HG03378 (cell line): ENCODE data around the gene ADM2.
"Not testable (repeated sequence)": the region's sequence is repeated elsewhere in the genome, so short reads cannot be mapped to it uniquely, and the experiment has no call there.

Experiments used
- ATAC-seq: cut with Tn5 transposase; IDR thresholded peaks from one replicate; pipeline ENCODE4 v1.9.1; 2021; ENCODE audit warnings: mild to moderate bottlenecking, moderate library complexity; ENCODE audit not compliant: unreplicated experiment

ADM2 gene, protein sequence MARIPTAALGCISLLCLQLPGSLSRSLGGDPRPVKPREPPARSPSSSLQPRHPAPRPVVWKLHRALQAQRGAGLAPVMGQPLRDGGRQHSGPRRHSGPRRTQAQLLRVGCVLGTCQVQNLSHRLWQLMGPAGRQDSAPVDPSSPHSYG

DNA sequence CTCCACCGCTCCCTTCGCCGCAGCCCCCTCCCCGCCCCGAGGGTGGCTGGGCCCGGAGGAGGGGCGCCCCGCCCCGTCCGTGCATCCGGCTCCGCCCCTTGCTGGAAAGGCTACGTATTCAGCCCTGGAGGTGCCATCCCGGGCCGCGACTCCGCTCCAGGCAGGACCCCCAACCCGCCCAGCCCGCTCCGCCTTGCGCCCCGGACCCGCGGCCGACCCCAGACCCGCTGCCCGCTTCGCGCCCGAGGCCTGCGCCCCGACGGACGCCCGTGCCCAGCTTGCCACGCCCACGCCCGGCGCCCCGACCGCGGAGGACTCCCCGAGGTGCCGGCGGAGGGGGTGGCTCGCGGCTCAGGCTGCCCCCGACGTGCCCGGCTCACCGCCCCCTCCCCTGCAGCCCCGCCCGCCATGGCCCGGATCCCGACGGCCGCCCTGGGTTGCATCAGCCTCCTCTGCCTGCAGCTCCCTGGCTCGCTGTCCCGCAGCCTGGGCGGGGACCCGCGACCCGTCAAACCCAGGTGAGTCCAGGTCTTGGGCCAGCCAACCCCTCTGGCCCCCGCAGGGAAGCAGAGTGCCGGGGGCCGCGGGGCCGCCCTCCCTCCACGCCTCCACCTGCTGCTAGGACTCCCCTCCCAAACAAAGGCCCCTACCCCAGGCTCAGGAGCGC is at the start of gene ADM2:
ADM2 (plus strand) TSS at position 104 of the 667 bp plus-strand sequence; CDS start at position 409, 305 bp downstream.
- no peak for ATAC-seq

DNA sequence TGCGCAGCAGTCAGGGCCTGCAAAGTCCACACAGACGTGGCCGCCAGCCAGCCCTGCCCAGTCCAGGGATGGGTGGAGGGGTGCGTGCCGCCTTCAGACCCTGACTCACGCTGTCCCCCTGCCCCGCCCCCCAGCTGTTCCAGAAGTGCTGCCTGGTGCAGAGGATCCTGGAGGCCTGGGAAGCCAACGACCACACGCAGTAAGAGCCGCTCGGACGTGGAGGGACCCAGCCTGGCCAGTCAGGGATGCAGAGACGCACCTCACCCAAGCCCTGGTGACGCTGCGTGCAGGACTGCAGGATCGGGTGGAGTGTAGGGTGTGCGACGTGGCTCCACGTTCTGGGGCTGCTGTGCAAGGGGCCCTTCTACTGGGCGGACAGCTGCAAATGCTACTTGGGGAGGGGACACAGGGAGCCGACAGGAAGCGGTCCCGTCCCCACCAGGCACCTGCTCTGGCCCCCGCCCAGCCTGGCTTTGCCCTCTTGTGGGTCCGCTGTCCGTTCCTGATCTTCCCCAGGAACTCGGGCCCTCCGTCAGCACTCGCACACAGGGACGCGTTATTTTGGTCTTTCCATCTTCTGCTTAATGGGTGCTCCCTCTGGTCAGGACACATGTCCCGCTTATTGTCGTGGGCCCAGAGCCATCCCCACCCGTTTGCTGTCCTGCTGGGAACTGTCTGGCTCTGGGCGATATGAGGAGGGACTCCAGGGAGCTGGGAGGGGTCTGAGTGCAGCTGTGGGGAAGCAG is 49.0 kb upstream of the ADM2 start:
- ATAC-seq = no peak

DNA sequence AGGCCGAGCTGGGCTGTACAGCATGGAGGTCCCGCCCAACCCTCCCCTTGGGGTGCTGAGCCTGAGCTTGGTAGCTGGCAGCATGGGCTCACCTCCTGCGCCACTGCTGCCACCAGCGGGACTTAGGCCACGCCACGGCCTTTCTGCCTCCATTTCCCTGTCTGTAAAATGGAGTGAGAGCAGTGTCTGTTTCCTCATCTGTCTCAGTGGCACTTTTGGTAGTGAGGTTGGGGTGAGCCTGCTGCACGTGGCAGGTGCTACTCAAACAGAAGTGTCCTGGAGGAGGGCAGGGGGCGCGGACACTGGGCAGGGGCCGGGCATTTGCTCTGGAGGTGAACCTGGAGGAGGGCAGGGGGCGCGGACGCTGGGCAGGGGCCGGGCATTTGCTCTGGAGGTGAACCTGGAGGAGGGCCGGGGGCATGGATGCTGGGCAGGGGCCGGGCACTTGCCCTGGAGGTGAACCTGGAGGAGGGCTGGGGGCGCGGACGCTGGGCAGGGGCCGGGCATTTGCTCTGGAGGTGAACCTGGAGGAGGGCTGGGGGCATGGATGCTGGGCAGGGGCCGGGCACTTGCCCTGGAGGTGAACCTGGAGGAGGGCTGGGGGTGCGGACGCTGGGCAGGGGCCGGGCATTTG is 48.3 kb upstream of the ADM2 start:
- not testable (repeated sequence) for ATAC-seq

DNA sequence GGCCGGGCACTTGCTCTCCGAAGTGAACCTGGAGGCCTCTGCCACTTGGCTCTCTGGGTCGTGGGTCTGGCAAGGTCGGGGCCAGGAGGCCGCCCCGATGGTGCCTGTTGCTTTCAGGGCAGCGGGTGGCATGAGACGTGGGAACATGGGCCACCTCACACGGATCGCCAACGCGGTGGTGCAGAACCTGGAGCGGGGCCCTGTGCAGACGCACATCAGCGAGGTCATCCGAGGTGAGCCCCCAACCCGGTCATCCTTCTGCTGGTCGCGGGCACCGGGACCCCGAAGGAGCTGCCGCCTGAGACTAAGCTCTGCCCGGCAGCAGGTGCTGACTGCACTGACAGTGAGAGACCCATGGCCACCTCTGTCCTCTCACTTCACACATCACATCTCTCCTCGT is 46.5 kb upstream of the ADM2 start:
- ATAC-seq = no peak

DNA sequence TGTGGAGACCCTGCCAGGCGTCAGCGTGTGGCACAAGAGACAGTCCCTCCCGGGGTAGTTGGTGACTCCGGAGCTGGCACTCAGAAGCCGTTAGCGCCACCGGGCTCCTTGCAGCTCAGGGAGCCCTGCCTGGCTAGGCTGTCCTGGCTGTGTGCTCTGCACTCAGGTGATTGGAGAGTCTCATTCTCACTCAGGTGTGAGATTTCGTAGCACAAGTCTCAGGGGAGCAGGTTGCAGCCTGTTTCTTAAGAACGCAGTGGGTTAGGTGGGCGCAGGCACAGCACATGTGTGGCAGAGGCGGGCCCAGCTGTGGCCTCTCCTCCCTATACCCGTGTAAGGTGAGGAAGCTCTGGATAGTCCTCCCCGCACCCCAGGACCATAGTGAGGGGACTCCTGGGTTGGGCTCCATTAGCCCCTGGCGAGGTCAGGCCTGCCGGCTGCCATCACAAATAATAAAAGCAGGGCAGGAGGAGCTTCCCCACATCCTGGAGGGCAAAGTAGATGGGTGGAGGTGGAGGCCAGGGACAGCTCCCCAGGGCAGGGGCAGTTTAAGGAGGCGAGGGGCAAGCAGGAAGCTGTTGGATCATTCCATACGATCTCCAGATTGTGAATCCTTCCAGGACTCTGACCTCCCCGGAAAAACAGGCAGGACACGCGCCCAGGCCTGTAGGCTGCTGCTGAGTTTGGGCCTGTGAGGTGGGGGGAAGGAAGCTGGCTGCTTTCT is 45.9 kb upstream of the ADM2 start:
- ATAC-seq = no peak

DNA sequence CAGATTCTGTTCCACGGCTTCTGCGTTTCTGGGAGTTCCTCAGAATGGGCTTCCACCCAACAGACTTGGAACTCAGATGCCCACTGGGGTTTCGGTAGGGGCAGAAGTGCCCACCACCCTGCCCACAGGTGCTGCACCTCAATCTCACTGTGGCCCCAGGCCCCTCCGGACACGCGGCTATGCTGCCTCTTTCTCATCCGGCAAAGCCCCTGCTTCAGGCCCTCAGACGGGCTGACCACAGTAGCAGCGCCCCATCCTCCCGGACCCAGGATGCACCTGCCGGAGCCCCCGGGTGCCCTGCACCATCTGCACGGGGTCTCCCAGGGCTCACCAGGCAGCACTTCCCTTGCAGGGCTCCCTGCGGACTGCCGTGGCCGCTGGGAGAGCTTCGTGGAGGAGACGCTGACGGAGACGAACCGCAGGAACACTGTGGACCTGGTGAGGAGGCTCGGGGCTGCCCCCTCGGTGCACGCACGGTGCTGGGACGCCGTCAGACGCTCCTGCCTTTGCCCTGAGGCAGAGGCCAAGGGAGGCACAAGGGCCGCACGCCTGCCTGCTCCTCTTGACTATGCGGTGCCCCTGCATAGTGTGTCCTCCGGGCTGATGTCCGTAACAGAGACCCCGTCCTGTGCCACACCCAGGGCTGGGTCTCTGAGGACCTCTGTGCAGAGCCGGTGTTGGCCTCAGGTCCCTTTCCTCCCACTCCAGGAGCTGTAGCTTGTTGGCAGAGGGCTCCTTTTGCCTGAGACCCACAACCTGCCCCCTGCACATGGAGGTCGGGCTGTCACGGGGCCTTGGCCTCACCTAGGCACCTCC is 45.1 kb upstream of the ADM2 start:
- no peak for ATAC-seq

DNA sequence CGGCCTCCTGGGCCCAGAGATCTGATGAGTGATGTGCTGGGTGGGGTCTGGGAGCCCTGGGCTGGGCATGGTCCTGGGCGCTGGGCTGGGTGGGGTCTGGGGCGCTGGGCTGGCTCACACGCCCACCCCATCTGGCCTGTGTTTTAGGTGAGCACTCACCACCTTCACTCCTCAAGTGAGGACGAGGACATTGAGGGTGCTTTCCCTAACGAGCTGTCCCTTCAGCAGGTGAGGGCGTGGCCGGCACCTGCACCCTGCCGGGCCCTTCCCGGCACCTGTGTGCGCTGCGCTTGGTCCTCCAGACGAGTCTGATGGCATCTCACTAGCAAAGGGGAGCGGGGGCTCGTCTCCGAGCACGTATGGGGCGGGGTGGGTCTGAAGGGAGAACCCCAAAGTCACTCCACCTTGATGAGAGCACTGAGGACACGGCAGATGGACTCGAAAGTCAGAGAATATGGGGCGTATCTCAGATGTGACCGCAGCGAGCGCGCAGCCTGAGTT is 44.5 kb upstream of the ADM2 start:
- ATAC-seq = no peak

DNA sequence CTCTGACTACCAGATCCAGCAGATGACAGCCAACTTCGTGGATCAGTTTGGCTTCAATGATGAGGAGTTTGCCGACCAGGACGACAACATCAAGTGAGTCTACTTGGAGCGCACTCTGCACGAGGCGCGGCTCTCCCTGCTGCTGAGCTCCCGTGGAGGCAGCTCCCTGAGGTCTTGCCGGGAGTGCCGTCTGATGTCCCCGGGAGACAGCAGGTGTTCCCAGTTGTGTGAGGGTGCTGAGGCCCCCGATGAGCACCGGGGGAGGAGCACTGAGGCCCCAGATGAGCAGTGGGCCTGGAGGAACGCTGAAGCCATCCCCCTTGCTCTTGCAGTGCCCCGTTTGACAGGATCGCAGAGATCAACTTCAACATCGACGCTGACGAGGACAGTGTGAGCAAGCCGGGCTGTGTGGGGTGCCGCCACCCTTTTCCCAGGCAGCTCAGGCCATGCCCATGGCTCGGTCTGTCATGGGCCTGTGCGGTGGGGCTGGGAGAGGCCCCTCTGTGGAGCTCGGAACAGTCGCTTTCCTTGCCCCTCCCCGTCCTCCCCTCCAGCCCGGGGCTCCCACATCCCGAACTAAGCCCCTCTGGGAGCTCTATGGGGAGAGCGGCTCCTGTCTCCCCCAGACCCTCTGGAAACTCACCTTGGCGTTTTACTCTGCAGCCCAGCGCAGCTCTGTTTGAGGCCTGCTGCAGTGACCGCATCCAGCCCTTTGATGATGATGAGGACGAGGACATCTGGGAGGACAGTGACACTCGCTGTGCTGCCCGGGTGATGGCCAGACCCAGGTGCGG is 43.6 kb upstream of the ADM2 start:
- ATAC-seq = no peak

DNA sequence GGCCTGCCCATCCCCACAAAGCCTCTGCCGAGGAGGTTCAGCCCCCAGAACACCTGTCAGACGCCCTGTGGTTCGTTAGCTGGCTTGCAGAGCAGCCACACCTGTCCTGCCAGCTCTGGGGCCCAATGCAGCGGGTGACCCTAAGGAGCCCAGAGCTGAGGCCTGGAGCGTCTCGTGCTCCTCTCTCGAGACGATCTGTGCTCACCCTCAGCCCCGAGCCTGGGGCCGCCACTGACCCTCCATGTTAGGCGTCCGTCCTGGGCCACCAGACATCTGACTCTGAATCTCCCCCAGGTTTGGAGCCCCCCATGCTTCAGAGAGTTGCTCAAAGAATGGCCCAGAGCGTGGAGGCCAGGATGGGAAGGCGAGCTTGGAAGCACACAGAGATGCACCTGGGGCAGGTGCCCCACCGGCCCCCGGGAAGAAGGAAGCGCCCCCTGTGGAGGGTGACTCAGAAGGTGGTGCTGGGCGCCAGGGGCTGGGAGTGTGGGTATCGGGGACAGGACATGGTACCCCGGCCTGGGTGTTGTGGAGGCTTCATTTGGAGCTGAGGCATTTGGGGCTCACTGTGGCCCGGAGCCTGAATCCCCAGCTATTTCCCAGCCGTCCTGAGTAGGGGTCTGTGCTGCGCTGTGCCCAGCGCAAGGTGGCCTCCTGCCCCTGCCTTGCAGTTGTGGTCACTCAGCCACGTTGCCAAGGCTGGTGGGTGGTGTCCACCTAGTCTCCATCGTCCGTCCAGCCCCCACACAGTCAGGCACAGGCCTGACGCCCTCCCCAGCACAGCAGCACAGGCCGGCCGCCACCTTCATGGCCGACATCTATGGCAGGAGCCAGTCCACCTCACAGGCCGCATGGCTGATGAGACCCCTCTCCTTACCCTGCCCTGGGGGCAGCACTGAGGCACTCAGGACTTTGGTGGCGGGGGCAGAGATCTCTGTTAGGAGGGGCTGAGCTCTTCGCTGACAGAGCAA is 42.8 kb upstream of the ADM2 start:
- ATAC-seq = no peak

DNA sequence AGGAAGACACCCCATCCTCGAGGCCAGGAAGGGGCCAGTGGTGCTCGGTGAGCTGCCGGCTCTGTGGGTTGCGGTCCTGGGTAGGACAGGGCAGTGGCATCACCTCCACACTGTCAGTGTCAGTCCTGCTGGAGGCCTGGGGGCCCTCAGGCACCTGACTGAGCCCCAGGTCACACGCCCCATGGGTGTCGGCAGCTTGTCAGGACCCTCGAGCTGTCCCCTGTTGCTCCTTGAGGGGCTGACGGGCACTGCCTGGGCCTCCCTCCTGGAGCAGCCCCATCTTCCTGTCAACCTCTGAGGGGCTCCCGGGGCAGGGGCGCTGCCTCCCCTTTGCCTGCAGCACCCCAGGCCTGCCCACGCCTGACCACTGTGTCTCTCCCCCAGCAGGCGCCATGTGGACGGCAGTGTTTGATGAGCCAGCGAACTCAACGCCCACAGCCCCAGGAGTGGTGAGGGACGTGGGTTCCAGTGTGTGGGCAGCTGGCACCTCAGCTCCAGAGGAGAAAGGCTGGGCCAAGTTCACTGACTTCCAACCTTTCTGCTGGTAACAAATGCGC is 42.0 kb upstream of the ADM2 start:
- ATAC-seq = no peak

DNA sequence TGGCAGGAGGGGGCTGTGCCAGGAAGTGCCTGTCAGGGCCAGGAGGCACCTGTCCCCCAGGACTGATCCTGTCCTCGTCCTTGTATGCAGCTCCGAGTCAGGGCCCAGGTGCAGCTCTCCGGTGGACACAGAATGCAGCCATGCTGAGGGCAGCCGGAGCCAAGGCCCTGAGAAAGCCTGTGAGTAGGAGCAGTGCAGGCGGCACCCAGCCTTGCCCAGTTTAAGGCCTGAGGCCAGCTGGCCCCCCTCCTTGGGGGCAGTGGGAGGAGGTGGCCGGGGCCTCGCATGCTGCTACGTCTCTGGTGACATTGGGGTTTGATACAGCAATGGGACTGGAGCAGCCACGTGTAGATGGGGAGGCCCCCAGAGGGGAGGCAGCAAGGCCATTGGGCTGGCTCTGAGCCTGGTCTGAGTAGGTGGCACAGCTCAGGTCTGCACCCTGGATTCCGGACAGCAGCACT is 41.4 kb upstream of the ADM2 start:
- ATAC-seq = no peak

DNA sequence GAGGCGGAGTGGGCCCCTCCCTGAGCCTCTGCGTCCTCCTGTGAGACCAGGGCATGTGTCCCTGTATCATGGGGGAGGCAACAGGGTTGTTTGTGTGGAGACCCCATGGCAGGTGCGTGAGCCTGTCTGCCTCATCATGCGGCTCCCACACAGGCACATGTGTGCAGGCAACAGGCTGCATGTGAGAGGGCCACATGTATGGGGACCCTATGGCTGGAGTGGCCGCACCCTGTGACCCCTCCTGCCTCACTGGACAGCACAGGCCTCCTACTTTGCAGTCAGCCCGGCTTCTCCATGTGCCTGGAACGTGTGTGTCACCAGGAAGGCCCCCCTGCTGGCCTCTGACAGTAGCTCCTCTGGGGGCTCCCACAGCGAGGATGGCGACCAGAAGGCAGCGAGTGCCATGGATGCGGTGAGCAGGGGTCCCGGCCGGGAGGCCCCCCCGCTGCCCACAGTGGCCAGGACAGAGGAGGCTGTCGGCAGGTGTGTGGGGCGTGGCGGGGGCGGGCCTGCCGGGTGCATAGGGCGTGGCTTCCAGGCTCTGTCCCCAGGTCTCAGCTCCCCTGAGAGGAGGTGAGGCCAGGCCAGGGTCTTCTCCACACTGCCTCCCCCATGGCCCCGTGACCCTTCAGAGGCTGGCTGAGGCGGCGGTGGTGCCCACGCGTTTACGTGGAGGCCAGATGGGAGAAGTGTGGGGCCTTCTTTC is 40.6 kb upstream of the ADM2 start:
- ATAC-seq = no peak

DNA sequence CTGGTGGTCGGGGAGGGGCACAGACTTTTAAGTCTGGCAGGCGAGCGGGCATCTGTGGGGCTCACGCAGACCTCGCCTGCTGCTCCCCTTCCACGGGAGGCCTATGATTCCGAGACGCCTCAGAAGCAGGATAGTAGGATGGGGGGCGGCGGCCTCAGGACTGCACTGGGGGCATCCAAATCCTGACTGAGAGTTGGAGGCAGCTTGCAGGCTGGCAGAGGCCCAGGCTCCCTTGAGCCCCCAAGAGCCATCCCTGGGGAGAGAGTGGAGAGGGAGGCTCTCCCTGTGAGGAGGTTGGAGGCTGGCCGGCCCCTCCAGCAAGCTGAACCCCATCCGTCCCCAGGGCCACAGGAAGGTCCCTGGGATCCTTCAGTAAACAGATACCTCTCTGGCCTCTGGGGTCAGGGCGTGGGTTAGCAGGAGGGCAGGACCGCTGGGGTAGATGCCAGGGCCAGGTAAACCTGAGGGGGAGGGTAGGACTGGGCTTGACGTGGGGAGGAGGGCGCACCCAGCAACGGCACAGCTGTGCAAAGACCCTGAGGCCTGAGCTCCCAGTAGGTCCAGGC is 39.8 kb upstream of the ADM2 start:
- ATAC-seq = no peak

DNA sequence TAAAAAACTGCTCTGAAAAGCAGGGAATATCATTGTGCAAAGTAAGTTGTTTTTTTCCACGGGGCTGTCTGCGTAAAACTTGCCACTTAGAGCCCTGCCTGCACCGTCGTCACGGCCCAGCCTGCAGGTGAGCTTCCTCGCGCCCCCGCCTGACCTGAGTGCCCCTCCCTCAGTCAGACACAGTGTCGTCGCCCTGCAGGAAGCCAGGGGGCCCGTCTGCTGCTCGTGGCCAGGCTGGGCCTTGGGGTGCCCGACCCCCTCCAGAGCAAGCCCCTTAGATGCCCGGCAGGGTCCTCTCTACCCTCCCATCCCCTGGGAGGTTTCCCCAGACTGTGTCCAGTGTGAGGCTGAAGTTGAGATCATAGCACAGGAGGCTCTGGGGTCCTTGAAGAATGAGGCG is 38.1 kb upstream of the ADM2 start:
- no peak for ATAC-seq

DNA sequence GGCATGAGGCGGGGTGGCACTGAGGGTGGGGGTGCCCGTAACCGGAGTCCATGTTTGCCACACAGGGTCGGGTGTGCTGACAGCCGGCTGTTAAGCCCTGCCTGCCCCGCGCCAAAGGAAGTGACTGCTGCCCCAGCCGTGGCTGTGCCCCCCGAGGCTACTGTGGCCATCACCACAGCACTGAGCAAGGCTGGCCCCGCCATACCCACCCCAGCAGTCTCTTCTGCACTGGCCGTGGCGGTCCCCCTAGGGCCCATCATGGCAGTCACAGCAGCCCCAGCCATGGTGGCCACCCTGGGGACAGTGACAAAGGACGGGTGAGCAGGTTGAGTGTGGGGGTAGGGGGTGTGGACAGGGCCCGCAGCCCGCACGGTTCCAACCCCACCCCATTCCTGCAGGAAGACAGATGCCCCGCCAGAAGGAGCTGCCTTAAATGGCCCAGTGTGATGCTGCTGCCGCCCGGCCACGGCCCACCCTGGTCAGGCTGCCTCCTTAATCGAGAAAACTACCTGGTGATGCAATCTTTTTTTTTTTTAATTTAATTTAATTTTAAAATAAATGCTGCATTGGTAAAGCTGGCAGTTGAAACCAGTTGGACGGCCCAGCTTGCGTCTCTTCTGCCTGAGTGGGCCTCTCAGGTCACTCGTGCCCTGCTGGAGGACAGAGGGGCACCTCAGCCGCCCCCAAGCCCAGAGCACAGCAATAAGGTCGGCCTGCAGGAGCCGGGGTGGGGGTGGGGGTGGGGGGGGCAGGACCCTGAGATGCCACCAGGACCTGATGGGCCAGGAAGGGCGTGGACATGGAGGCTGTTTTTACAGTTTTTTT is 37.3 kb upstream of the ADM2 start:
- no peak for ATAC-seq

DNA sequence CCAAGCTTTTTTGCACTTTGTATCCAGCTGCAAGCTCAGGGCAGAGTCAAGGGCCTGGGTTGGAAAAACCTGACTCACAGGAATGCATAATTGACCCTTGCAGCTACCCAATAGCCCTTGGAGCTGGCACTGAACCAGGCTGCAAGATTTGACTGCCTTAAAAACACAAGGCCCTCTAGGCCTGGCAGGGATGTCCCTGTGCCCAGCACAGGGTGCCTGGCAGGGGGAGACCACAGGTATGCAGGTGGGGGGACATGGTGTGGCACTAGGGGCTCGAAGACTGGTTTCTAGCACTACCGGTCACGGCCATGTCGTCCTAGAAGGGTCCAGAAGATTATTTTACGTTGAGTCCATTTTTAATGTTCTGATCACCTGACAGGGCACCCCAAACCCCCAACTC is 36.7 kb upstream of the ADM2 start:
- ATAC-seq = no peak
